HG03159 (cell line): ENCODE results near the gene ASRGL1.
"Not testable (repeated sequence)": the region's sequence is repeated elsewhere in the genome, so short reads cannot be mapped to it uniquely, and the experiment has no call there.

ENCODE experiments used
- ATAC-seq: cut with Tn5 transposase; IDR thresholded peaks from one replicate; pipeline ENCODE4 v1.9.1; 2021; ENCODE audit warnings: mild to moderate bottlenecking, moderate library complexity; ENCODE audit not compliant: unreplicated experiment

Gene ASRGL1

DNA sequence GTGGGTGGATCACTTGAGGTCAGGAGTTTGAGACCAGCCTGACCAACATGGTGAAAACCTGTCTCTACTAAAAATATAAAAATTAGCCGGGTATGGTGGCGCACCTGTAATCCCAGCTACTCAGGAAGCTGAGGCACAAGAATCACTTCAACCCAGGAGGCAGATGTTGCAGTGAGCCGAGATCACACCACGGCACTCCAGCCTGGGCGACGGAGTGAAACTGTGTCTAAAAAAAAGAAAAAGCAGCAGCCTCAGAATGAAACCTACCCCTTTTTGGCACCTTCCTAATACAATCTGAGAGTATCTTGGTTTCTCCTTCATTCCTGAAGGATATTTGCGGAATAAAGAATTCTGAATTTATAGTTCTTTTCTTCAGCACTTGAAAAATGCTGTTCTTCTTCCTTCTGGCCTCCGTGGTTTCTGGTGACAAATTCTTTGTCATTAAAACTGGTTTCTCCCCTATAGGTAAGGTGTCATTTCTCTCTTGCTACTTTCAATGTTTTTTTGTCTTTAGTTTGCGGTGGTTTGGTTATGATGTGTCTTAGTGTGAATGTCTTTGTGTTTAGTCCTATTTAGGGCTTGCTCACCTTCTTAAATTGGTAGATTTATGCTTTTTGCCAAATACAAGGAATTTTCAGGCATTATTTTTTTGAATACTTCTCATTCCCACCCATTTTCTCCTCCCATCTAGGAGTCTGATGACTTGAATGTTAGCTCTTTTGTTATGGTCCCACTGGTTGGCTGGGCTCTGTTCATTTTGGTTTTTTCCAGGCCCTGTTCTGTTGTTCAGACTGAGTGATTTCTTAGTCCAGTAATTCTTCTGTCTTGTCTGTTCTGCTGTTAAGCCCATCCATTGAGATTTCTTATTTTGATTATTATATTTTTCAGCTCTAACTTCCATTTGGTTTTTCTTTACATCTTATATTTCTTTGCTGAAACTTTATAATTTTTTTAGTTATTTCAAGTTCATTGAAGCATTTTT lies 15.4 kb downstream of the ASRGL1 start:
- no peak for ATAC-seq

DNA sequence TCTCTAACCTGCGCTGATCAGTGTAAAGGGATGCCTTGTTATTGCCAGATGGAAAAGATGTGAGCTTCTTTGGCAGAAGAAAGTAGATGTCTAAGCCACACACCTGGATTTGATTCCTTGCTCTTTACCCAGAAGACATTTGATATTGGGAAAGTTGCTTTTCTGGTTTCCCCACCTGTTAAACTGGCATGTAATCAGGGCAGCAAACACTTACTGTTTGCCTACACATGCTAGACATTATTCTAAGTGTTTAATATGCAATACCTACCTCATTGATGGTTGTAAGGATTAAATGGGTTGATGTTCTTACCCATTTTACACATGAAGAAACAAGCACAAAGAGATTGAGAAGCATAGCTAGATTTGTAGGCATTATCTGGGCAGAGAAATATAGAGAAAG lies 16.6 kb downstream of the ASRGL1 start:
- ATAC-seq = no peak

DNA sequence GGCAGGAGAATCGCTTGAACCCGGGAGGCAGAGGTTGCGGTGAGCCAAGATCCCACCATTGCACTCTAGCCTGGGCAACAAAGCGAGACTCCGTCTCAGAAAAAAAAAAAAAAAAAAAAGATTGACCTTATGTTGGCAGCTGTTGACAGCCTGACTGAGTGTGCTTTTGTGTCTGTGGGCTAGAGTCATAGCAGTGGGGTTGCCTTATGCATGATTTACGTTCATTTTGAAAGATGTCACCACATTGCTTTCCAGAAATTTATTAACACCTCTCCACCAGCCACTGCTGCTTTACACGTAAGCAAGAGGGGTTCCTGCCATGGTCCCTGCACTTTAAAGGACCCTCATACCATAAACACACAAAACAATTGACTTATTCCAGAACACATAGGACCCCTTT lies 21.0 kb downstream of the ASRGL1 start:
- no peak for ATAC-seq

DNA sequence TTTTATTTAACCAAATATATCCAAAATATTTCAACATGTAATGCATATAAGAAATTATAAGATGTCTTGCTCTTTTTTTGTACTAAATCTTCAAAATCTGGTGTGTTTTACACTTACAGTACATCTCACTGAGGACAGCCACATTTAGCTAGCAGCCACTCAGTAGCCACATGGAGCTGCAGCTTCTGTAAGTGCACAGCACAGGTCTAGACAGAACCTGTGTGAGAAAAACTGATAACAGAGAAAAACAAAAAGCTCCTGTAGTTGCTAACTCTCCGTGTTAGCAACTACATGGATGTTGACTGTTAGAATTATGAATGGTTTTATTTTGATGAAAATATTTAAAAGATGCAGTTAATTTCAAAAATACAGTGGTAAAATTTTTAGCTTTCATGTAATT lies 22.2 kb downstream of the ASRGL1 start:
- no peak for ATAC-seq

DNA sequence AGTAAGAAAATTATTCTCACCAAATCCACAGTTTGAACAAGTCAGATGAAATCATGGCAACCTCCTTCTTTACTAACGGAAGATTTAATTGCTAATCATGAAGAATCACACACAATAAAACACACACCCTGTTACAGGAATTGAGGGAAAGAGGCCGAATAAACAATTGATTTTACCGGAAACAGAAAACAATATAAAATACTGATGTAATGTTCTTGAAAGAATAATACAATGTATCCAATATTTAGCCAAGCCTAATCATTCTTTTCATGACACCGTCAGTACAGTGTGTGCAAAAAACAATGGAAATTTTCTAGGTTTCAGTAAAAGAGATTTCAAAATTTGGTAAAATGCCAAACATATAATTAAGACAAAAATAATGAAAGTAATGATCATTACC lies 23.4 kb downstream of the ASRGL1 start:
- ATAC-seq = no peak

DNA sequence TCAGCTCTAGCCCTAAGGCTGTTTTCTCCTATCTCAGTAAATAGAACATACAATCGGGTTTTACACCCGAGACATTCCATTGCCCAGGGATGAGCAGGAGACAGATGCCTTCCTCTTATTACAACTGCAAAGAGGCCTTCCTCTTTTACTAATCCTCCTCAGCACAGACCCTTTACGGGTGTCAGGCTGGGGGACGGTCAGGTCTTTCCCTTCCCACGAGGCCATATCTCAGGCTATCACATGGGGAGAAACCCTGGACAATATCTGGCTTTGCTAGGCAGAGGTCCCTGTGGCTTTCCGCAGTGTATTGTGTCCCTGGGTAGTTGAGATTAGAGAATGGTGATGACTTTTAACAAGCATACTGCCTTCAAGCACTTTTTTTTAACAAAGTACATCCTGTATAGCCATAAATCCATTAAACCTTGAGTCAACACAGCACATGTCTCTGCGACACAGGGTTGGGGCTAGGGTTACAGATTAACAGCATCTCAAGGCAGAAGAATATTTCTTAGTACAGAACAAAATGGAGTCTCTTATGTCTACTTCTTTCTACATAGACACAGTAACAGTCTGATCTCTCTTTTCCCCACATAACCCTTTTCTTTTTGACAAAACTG lies 31.7 kb downstream of the ASRGL1 start:
- ATAC-seq = not testable (repeated sequence)

DNA sequence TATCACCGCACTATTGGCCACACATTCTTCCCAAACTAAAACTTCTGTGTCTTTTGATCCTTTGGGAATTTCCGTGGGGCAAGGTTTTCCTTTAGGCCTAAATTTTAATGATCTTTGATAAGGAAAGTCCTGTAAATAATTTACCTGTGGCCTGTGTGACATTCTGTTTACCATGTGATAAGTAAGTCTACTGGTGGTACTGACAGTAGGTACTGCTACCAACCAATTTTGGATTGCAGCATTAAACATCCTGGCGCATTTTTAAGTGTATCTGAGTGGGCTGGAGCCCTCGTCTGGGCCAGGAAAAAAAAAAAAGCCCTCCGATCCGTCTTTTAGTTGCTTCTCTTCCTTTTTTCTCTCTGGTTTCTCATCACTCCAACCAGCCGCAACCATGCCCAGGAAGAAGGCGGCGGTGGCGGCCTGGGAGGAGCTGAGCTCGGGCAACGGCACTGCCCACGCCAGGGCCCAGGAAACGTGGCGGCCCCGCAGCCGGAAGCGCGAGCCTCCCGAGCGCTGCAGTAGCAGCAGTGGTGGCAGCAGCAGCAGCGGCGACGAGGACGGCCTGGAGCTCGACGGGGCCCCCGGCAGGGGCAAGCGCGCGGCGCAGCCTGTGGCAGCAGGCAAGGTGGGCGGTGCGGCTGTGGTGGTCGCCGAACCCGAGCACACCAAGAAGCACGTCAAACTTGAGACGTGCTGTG lies 33.6 kb downstream of the ASRGL1 start:
- ATAC-seq = no peak

DNA sequence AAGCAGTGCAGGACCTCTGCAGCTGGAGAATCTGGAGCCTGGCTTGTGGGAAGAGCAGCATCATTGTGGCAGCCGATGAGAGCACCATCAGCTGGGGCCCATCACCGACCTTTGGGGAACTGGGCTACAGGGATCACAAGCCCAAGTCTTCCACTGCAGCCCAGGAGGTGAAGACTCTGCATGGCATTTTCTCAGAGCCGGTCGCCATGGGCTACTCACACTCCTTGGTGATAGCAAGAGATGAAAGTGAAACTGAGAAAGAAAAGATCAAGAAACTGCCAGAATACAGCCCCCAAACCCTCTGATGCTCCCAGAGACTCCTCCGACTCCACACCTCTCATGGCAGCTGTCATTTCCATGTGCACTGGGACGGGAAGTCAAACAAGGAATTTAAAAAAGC lies 35.6 kb downstream of the ASRGL1 start:
- no peak for ATAC-seq

DNA sequence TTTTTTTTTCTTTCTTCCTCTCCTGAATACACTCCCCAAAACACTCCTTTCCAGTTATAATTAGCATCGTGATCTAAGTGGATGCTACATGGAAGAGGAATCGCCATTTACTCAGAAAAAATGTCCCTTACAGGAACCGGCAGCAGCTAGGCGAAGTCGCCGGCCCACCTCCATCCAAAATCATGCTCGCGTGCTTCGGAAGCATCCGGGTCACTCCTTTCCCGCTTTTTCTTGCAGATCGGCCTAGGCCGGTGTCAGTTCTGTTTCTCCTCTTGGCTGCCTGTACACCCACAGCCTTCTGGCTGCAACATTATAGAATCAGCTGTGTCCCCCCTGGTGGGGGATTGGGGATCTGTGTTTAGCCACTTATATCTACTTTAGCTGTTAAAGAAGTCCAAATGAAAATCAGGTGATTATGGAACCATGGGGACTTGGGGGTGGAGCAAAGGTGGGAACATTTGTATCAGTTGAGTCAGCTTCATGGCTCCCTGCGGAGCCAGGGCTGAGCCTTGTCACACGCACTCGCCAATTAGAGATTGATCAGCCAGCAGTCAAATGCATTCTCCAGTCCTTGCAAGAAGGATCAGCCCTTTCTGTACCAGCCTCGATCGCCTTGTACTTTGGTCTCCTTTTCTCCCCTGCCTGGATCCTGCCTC lies 36.3 kb downstream of the ASRGL1 start:
- no peak for ATAC-seq

DNA sequence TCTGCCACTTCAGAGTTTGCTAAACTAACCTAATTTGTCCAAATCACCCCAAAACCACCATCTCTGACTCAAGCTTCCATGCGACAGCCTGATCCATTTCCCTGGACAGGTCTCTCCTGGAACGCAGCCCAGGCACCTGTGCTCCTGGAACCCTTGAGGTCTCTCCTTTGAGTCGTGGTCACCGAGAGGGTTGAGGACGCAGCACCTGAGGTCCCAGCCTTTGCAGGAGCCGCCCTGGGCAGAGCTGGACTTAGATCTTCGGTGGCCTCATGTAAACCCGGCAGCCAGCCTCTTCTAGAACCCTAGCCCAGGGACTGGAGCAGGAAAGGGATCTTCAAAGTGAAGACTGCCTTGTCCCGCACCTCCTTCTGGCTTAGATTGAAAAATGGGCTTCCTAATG lies 37.6 kb downstream of the ASRGL1 start:
- no peak for ATAC-seq

DNA sequence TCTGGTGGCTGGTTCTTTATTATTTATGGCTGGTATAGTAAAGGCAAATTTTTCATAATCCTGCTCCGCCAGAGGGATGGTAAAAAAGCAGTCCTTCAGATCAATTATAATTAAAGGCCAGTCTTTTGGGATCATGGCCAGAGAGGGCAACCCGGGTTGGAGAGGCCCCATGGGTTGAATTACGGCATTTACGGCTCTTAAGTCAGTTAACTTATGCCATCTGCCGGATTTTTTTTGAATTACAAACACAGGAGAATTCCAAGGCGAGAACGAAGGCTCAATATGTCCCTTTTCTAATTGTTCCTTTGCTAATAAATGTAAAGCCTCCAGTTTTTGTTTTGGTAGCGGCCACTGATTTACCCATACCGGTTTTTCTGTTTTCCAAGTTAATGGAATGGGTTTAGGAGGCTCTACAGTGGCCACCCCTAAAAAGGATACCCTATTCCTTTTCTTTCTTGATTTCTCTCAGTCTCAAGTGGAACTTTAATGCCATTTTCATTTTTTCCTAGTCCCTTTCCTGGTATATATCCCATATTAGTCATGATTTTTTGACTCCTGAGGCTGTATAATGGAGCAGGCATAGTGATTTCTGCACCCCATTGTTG lies 41.3 kb downstream of the ASRGL1 start:
- not testable (repeated sequence) for ATAC-seq

DNA sequence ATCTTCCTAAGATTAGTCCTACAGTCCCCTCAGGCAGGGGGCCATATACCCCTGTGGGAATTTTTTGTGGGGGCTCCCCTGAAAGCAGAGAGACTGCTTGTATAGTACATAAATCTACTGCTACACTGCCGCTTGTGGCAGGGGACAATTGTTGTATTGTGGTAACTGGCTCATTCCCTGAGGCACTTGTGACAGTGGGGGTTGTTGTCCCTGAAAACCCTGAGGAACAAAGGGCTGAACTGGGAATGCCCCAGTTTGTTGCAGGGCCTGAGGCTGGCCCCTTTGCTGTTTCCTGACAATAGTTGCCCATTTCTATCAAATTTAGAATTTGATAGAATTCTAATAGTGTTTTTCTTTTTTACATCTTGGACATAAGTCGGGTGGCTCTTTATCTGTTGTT lies 42.3 kb downstream of the ASRGL1 start:
- not testable (repeated sequence) for ATAC-seq

DNA sequence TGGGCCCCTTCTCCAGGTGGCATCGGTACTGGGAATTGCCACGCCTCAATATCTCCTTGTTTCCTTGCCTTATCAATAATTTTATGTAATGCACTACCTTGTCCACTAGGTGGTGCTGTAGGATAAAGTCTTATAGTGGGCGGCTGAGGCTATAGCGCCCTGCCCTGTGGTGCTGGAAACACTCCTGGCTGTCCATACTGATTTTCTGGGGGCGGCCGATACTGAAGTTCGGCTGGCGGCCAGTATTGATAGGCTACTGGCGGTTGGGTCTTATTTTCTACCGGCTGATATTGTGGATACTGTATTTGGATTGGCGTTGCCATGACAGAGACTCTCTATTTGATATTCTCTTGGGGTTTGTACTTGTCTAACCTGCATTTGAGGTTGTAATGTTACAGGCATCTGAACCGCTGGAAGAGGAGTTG lies 43.6 kb downstream of the ASRGL1 start:
- not testable (repeated sequence) for ATAC-seq

DNA sequence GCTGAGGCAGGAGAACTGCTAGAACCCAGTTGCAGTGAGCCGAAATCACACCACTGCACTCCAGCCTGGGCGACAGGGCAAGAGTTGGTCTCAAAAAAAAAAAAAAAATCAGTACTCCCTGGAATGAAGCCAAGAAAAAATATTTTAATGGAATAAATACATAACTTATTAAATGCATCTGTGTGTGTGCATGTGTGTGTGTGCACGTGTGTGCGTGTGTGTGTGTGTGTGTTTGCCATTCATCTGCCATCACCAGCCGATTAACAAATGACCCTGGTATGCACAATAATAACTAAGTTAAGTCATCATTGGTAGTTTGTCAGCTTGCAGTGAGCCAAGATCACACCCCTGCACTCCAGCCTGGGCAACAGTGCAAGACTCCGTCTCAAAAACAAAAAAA lies 46.6 kb downstream of the ASRGL1 start:
- no peak for ATAC-seq

DNA sequence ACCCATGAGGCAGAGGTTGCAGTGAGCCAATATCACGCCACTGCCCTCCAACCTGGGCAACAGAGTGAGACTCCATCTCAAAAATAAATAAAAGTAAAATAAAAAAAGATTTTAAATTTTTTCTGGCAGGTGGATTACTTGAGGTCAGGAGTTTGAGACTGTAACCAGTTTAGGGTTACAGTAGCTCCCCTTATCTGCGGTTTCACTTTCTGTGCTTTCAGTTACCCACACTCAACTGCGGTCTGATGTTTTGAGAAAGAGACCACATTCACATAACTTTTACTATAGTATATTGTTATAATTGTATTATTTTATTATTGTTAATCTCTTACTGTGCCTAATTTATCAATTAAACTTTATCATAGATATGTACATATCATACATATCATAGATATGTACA lies 48.8 kb downstream of the ASRGL1 start:
- ATAC-seq = not testable (repeated sequence)

DNA sequence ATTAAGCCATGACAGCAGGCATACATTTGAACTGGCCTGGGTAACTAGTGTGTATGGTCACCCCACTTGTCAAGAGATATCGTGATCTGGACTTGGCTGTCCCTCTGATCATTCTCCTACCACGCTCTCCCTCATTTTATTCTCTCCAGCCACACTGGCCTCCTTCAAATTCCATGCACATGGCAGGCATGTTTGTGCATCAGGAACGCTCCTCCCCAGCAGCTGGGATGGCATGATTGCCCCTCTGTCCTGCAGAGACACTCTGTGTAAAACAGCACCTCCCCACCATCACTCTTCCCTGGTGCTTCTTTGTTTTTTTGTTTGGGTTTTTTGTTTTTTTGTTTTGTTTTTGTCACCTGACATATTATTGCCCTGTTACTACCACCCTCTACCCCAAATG lies 50.1 kb downstream of the ASRGL1 start:
- ATAC-seq = no peak

DNA sequence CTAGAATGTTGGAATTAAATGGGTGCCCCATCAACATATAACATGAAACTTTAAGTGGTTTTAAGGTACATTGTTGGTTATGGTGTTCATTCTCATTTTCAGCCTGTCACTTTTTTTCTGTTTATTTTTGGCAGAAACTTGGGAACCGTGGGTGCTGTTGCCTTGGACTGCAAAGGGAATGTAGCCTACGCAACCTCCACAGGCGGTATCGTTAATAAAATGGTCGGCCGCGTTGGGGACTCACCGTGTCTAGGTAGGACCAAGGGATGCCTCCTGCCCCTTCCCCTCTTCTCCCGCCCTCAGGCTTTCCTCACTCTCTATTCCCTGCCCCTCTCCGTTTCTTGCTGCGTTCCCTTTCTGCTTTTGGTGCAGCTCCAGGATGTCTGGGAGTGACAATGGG lies 51.8 kb downstream of the ASRGL1 start:
- ATAC-seq = no peak

DNA sequence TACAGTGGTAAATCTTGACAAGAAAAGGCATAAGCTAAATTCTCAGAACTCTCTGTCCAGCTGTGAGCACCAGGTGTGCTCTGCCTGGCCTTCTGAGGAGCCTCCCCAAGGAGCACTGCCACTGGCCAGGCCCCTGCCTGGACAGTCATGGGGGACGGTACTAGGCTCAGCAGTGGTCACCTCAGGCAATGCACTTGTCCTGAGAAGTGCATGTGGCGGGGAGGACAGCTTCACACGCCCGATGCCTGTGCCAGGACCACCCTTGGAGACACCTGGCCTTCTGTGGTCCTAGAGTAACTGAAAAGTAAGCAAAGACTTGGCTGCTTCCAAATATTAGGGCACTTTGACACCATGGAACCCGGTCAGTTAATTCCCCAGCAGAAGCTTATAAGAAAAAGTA lies 53.0 kb downstream of the ASRGL1 start:
- no peak for ATAC-seq

DNA sequence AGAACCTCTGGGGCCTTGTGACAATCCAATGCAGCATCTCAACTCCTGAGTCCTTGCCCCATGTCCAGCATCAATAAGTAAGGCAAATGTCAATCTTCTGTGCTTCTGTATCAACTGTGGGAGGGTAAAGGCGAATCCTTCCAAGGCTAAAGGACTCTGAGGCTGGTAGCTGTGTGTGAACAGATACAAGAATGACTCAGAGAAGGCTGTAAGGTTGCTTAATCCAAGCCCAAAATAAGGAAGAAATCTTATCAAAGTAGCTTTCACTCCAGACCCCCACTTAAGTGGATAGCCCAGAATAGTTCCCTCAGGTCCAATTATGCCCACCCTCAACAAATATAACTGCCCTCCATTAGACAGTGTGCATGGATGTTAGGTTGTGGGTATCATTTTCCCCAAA lies 53.5 kb downstream of the ASRGL1 start:
- ATAC-seq = no peak

DNA sequence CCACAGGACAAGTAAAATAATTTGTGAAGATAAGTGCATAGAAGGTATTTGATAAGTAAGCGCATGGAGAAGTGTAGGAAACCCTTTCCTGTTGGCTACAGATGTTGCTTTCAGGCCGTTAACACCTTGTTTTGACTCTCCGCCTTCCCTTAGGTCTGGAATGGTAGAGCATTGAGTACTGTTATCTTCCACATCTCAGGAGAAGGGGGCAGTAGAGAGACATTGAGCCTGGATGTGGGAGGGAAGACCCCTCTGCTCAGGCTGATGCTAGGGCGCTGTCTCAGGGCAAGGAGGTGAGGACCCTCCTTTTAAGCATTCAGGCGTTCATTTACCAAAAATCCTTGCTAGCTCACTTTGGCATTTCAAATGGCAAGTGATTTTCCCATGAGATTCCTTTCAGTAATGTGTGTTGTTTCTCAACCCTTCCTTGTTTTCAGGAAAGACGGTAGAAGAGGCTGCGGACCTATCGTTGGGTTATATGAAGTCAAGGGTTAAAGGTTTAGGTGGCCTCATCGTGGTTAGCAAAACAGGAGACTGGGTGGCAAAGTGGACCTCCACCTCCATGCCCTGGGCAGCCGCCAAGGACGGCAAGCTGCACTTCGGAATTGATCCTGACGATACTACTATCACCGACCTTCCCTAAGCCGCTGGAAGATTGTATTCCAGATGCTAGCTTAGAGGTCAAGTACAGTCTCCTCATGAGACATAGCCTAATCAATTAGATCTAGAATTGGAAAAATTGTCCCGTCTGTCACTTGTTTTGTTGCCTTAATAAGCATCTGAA lies 54.6 kb downstream of the ASRGL1 start:
- no peak for ATAC-seq
